Parathyroid adenoma (tissue), 2 donors: ENCODE results near the gene ZSWIM3.
"Not testable (repeated sequence)": the region's sequence is repeated elsewhere in the genome, so short reads cannot be mapped to it uniquely, and the experiment has no call there.

Experiments used
- H2AFZ ChIP-seq: fragments of 300-600 bp; sonication (generic); one replicate; pipeline ENCODE4 v1.7.0; 2017; ENCODE audit warnings: antibody characterized with exemption, mild to moderate bottlenecking
- H3K27ac ChIP-seq: fragments of 300-600 bp; sonication (generic); one replicate; pipeline ENCODE4 v1.7.0; 2017
- H3K27me3 ChIP-seq: fragments of 300-600 bp; sonication (generic); one replicate; pipeline ENCODE4 v1.7.0; 2017; ENCODE audit warnings: low read length; ENCODE audit not compliant: control insufficient read depth, insufficient read depth
- H3K36me3 ChIP-seq: fragments of 300-600 bp; sonication (generic); one replicate; pipeline ENCODE4 v1.7.0; 2017; ENCODE audit warnings: low read length; ENCODE audit not compliant: control insufficient read depth, insufficient read depth
- H3K4me1 ChIP-seq: fragments of 300-600 bp; sonication (generic); one replicate; pipeline ENCODE4 v1.7.0; 2017; ENCODE audit warnings: control low read depth
- H3K4me2 ChIP-seq: fragments of 300-600 bp; sonication (generic); one replicate; pipeline ENCODE4 v1.7.0; 2017; ENCODE audit warnings: low read length
- H3K4me3 ChIP-seq: fragments of 300-600 bp; sonication (generic); one replicate; pipeline ENCODE4 v1.7.0; 2017; ENCODE audit warnings: low read depth, low read length
- H3K79me2 ChIP-seq: fragments of 300-600 bp; sonication (generic); one replicate; pipeline ENCODE4 v1.7.0; 2017; ENCODE audit warnings: control low read depth
- H3K9ac ChIP-seq: fragments of 300-600 bp; sonication (generic); one replicate; pipeline ENCODE4 v1.7.0; 2017; ENCODE audit warnings: mild to moderate bottlenecking
- H3K9me3 ChIP-seq: fragments of 300-600 bp; sonication (generic); one replicate; pipeline ENCODE4 v1.7.0; 2017; ENCODE audit warnings: low read length; ENCODE audit not compliant: control insufficient read depth
- TF ChIP-seq, protein P1 (sequence below): fragments of 300-600 bp; sonication (generic); IDR thresholded peaks from one replicate; pipeline ENCODE4 v1.7.0; 2017; ENCODE audit warnings: antibody characterized with exemption, mild to moderate bottlenecking
- donor health status: primary hyperparathyroidism.

The ZSWIM3 gene

DNA sequence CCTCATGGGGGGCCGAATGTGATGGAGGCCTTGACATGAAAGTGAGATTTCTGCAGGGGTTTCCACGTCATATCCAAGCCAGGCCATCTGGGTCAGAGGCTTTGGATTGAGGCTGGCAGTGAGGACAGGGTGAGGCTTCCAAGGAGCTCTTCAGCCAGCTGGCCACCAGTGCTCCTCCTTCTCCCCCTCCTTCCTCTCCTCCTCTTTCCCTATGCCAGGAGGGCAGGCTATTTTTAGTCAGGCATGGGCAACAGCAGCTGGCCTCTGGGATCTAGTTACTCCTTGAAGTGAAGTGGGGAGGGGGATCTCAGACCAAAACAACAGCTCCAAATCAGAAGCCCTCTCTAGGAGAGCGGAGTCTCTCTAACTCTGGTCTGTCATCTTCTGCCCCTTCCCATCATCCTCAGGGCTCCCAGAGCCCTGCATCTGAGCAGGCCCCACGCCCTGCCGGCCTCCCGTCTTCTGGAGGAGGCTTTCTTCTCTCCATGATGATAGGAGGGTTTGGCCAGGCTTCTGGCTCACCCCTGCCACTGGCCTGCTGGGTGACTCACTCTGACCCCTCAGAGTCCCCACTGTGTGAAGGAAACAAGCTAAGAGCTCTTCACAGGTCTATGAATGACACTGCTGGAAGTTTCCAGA lies 30.9 kb upstream of the ZSWIM3 start:
- no peaks in the 10 kb centered on the region for H3K79me2 ChIP-seq
- peaks cover 13% of the 10 kb centered on the region for H3K4me1 ChIP-seq
- TF ChIP-seq, protein P1, sequence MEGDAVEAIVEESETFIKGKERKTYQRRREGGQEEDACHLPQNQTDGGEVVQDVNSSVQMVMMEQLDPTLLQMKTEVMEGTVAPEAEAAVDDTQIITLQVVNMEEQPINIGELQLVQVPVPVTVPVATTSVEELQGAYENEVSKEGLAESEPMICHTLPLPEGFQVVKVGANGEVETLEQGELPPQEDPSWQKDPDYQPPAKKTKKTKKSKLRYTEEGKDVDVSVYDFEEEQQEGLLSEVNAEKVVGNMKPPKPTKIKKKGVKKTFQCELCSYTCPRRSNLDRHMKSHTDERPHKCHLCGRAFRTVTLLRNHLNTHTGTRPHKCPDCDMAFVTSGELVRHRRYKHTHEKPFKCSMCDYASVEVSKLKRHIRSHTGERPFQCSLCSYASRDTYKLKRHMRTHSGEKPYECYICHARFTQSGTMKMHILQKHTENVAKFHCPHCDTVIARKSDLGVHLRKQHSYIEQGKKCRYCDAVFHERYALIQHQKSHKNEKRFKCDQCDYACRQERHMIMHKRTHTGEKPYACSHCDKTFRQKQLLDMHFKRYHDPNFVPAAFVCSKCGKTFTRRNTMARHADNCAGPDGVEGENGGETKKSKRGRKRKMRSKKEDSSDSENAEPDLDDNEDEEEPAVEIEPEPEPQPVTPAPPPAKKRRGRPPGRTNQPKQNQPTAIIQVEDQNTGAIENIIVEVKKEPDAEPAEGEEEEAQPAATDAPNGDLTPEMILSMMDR, result no peak
- no peak overlapping the region for H3K4me3 ChIP-seq
- H3K4me2 ChIP-seq, result no peak overlapping the region
- no peaks in the 10 kb centered on the region for H3K36me3 ChIP-seq
- H3K27me3 ChIP-seq, result no peaks in the 10 kb centered on the region
- no peak overlapping the region for H3K9ac ChIP-seq
- no peaks in the 10 kb centered on the region for H3K9me3 ChIP-seq
- peak overlapping the region; percentile 13 for H3K27ac ChIP-seq
- H2AFZ ChIP-seq, result peak overlapping the region; percentile 9

- Histone ChIP-seq H3K9ac (no peak within 1 kb of the TSS), H3K9me3 (no peaks in the 10 kb centered on the region), H3K4me2 (no peak within 1 kb of the TSS), H3K4me1 (peaks cover 13% of the 10 kb centered on the region), H3K4me3 (no peak within 1 kb of the TSS), H3K27me3 (no peaks in the 10 kb centered on the region), H2AFZ (peak within 1 kb of the TSS; percentile 9), H3K27ac (peak within 1 kb of the TSS; percentile 67), H3K79me2 (no peaks in the 10 kb centered on the region), H3K36me3 (no peaks in the 10 kb centered on the region)
- TF ChIP-seq, protein P1, result no peak
These were observed 30.3 kb upstream of the ZSWIM3 start, which contains the start of gene TNNC2 for GRCh38 chr20:45827030-45827652. TSS of gene TNNC2 (minus strand) at chr20:45827312. CDS start at chr20:45827248, 64 bp downstream.

DNA sequence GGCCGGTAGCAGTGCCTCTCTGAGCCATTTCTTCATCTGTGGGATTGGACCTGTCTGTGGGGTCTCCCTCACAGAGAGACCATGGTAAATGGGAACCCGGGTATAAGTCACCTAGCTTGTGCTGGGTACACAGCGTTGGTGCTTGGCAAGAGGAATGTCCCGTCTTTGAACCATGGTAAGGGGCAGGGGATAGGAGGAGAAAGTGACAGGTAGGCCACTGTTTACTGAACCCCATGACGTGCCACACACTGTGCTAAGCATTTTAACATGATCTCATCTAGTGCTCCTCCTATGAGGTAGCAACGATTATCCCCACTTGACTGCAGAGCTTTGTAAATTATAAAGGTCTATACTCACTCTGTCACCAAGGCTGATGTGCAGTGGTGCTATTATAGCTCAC lies 29.7 kb upstream of the ZSWIM3 start:
- H3K4me1 ChIP-seq, result peaks cover 13% of the 10 kb centered on the region
- H2AFZ ChIP-seq, result no peak overlapping the region
- no peak overlapping the region for H3K27ac ChIP-seq
- H3K9me3 ChIP-seq, result no peaks in the 10 kb centered on the region
- no peak overlapping the region for H3K4me3 ChIP-seq
- H3K9ac ChIP-seq, result no peak overlapping the region
- TF ChIP-seq, protein P1, result no peak
- no peaks in the 10 kb centered on the region for H3K27me3 ChIP-seq
- no peak overlapping the region for H3K4me2 ChIP-seq
- H3K36me3 ChIP-seq, result no peaks in the 10 kb centered on the region
- no peaks in the 10 kb centered on the region for H3K79me2 ChIP-seq

- Histone ChIP-seq H3K4me3 (no peak overlapping the region), H2AFZ (peak overlapping the region; percentile 63), H3K4me2 (no peak overlapping the region), H3K36me3 (no peaks in the 10 kb centered on the region), H3K4me1 (peaks cover 18% of the 10 kb centered on the region), H3K9me3 (no peaks in the 10 kb centered on the region), H3K9ac (no peak overlapping the region), H3K27me3 (no peaks in the 10 kb centered on the region), H3K79me2 (no peaks in the 10 kb centered on the region), H3K27ac (peak overlapping the region; percentile 67)
- TF ChIP-seq, protein P1, result no peak
These were observed 28.8 kb upstream of the ZSWIM3 start for GRCh38 chr20:45828589-45828988.

- not testable (repeated sequence) for H3K9me3 ChIP-seq, H3K4me3 ChIP-seq, H3K27me3 ChIP-seq, H3K27ac ChIP-seq, H3K79me2 ChIP-seq, H2AFZ ChIP-seq, H3K9ac ChIP-seq, H3K36me3 ChIP-seq, H3K4me2 ChIP-seq
- H3K4me1 ChIP-seq, result peaks cover 14% of the 10 kb centered on the region
These were observed 27.7 kb upstream of the ZSWIM3 start for GRCh38 chr20:45829673-45830106.
